Loucy (cell line): ENCODE results near the gene COL23A1.

Source experiments
- H2AFZ ChIP-seq: fragments of 200-600 bp; sonication (generic); 2 replicates; pipeline ENCODE4 v1.6.0; 2016; ENCODE audit warnings: antibody characterized with exemption, mild to moderate bottlenecking, low read length, moderate library complexity
- H3F3A ChIP-seq: fragments of 200-600 bp; 2 replicates; pipeline ENCODE4 v1.6.0; 2016; ENCODE audit warnings: antibody characterized with exemption, low read depth, mild to moderate bottlenecking
- H3K27me3 ChIP-seq: fragments of 200-600 bp; sonication (generic); 2 replicates; pipeline ENCODE4 v1.6.1; 2014; ENCODE audit warnings: low read length, mild to moderate bottlenecking; ENCODE audit not compliant: insufficient read depth, poor library complexity, severe bottlenecking
- H3K36me3 ChIP-seq: fragments of 200-600 bp; sonication (generic); 2 replicates; pipeline ENCODE4 v1.6.1; 2016; ENCODE audit warnings: low read length; ENCODE audit not compliant: insufficient read depth
- H3K4me1 ChIP-seq: fragments of 200-600 bp; sonication (generic); 2 replicates; pipeline ENCODE4 v1.5.1; 2014; ENCODE audit warnings: low read length, mild to moderate bottlenecking; ENCODE audit not compliant: insufficient read depth, poor library complexity, severe bottlenecking
- H3K4me2 ChIP-seq: fragments of 200-600 bp; sonication (generic); 2 replicates; pipeline ENCODE4 v1.6.0; 2014; ENCODE audit warnings: antibody characterized with exemption, low read length, low read depth, mild to moderate bottlenecking; ENCODE audit not compliant: poor library complexity, severe bottlenecking
- H3K4me3 ChIP-seq: fragments of 200-600 bp; sonication (generic); 2 replicates; pipeline ENCODE4 v1.5.1; 2014; ENCODE audit warnings: low read length, mild to moderate bottlenecking, mixed read lengths; ENCODE audit not compliant: poor library complexity, severe bottlenecking
- H3K79me2 ChIP-seq: fragments of 200-600 bp; sonication (generic); 2 replicates; pipeline ENCODE4 v1.6.1; 2014; ENCODE audit warnings: low read length; ENCODE audit not compliant: insufficient read depth
- H3K9ac ChIP-seq: fragments of 200-600 bp; sonication (generic); 2 replicates; pipeline ENCODE4 v1.6.0; 2014; ENCODE audit warnings: mild to moderate bottlenecking, low read depth, low read length, moderate library complexity; ENCODE audit not compliant: poor library complexity, severe bottlenecking
- H3K9me2 ChIP-seq: fragments of 200-600 bp; sonication (generic); replicated peaks from 2 replicates; pipeline ENCODE4 v1.6.1; 2016; ENCODE audit warnings: low read depth, low read length, mixed read lengths
- H3K9me3 ChIP-seq: fragments of 200-600 bp; sonication (generic); 2 replicates; pipeline ENCODE4 v1.6.1; 2014; ENCODE audit warnings: mild to moderate bottlenecking, antibody characterized with exemption, low read length, low read depth; ENCODE audit not compliant: insufficient read depth
- H4K20me1 ChIP-seq: fragments of 200-600 bp; sonication (generic); 2 replicates; pipeline ENCODE4 v1.6.0; 2014; ENCODE audit warnings: antibody characterized with exemption, low read length, mild to moderate bottlenecking; ENCODE audit not compliant: insufficient read depth, poor library complexity, severe bottlenecking
- EZH2phosphoT487 ChIP-seq: fragments of 200-600 bp; IDR thresholded peaks from 2 replicates; pipeline ENCODE4 v1.6.1; 2018; ENCODE audit warnings: antibody characterized with exemption, mild to moderate bottlenecking, moderate library complexity, borderline replicate concordance
- TF ChIP-seq, protein P1 (sequence below): fragments of 200-600 bp; sonication (generic); conservative IDR thresholded peaks from 2 replicates; pipeline ENCODE4 v1.5.1; 2014; ENCODE audit warnings: mild to moderate bottlenecking, antibody characterized with exemption, low read length

Gene COL23A1

GRCh38 chr5:178542455-178542854 is 47.7 kb downstream of the COL23A1 start:
- Histone ChIP-seq H3K27me3 (no peaks in the 10 kb centered on the region), H4K20me1 (no peaks in the 10 kb centered on the region), H3K4me3 (no peak overlapping the region), H3K9ac (no peak overlapping the region), H3K9me3 (no peaks in the 10 kb centered on the region), H2AFZ (no peak overlapping the region), H3F3A (no peaks in the 10 kb centered on the region), H3K4me2 (no peak overlapping the region), H3K9me2 (no peaks in the 10 kb centered on the region), H3K79me2 (no peaks in the 10 kb centered on the region), H3K4me1 (no peaks in the 10 kb centered on the region), H3K36me3 (no peaks in the 10 kb centered on the region)
- TF ChIP-seq, protein P1, sequence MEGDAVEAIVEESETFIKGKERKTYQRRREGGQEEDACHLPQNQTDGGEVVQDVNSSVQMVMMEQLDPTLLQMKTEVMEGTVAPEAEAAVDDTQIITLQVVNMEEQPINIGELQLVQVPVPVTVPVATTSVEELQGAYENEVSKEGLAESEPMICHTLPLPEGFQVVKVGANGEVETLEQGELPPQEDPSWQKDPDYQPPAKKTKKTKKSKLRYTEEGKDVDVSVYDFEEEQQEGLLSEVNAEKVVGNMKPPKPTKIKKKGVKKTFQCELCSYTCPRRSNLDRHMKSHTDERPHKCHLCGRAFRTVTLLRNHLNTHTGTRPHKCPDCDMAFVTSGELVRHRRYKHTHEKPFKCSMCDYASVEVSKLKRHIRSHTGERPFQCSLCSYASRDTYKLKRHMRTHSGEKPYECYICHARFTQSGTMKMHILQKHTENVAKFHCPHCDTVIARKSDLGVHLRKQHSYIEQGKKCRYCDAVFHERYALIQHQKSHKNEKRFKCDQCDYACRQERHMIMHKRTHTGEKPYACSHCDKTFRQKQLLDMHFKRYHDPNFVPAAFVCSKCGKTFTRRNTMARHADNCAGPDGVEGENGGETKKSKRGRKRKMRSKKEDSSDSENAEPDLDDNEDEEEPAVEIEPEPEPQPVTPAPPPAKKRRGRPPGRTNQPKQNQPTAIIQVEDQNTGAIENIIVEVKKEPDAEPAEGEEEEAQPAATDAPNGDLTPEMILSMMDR = no peak
- no peak for TF ChIP-seq EZH2phosphoT487

- no peaks in the 10 kb centered on the region for H3K9me3 ChIP-seq
- H3K9me2 ChIP-seq = no peaks in the 10 kb centered on the region
- no peak overlapping the region for H2AFZ ChIP-seq
- no peaks in the 10 kb centered on the region for H4K20me1 ChIP-seq
- H3K9ac ChIP-seq = no peak overlapping the region
- TF ChIP-seq EZH2phosphoT487 = no peak
- H3F3A ChIP-seq = no peaks in the 10 kb centered on the region
- H3K4me2 ChIP-seq = no peak overlapping the region
- no peaks in the 10 kb centered on the region for H3K36me3 ChIP-seq
- H3K4me1 ChIP-seq = no peaks in the 10 kb centered on the region
- H3K79me2 ChIP-seq = no peaks in the 10 kb centered on the region
- H3K4me3 ChIP-seq = no peak overlapping the region
- H3K27me3 ChIP-seq = no peaks in the 10 kb centered on the region
Measured at GRCh38 chr5:178540526-178540925, 49.7 kb downstream of the COL23A1 start.

DNA sequence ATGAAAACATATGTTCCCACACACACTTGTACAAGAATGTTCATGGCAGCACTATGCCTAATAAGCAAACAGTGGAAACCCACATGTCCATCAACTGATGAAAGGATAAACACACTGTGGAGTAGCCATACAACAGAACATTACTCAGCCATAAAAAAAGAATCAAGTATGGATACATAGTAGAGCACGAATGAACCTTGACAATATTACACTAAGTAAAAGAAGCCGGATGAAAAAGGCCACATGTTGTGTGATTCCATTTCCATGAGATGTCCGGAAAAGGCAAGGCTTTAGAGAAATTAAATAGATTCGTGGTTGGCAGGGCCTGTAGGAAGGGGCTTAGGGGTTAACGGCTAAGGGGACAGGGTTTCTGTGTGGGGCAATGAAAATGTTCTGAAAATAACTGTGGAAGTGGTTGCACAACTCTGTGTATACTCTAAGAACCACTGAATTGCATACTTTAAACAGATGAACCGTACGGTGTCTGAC is 51.4 kb downstream of the COL23A1 start:
- Histone ChIP-seq H3K9me3 (no peaks in the 10 kb centered on the region), H3K9me2 (no peaks in the 10 kb centered on the region), H3K4me2 (no peak overlapping the region), H3K9ac (no peak overlapping the region), H3K36me3 (no peaks in the 10 kb centered on the region), H4K20me1 (no peaks in the 10 kb centered on the region), H3K27me3 (no peaks in the 10 kb centered on the region), H2AFZ (no peak overlapping the region), H3K4me3 (no peak overlapping the region), H3K79me2 (no peaks in the 10 kb centered on the region), H3K4me1 (no peaks in the 10 kb centered on the region), H3F3A (no peaks in the 10 kb centered on the region)
- TF ChIP-seq, protein P1 = no peak
- no peak for TF ChIP-seq EZH2phosphoT487

GRCh38 chr5:178537467-178538371 is 52.5 kb downstream of the COL23A1 start:
- Histone ChIP-seq H3K4me3 (no peak overlapping the region), H3F3A (no peaks in the 10 kb centered on the region), H3K27me3 (no peaks in the 10 kb centered on the region), H3K9me3 (no peaks in the 10 kb centered on the region), H2AFZ (no peak overlapping the region), H3K36me3 (no peaks in the 10 kb centered on the region), H3K4me1 (no peaks in the 10 kb centered on the region), H4K20me1 (no peaks in the 10 kb centered on the region), H3K79me2 (no peaks in the 10 kb centered on the region), H3K9me2 (no peaks in the 10 kb centered on the region), H3K4me2 (no peak overlapping the region), H3K9ac (no peak overlapping the region)
- TF ChIP-seq, protein P1 = no peak
- TF ChIP-seq EZH2phosphoT487 = no peak
